ENCODE measurements around the gene KCNJ9.

The KCNJ9 gene

DNA sequence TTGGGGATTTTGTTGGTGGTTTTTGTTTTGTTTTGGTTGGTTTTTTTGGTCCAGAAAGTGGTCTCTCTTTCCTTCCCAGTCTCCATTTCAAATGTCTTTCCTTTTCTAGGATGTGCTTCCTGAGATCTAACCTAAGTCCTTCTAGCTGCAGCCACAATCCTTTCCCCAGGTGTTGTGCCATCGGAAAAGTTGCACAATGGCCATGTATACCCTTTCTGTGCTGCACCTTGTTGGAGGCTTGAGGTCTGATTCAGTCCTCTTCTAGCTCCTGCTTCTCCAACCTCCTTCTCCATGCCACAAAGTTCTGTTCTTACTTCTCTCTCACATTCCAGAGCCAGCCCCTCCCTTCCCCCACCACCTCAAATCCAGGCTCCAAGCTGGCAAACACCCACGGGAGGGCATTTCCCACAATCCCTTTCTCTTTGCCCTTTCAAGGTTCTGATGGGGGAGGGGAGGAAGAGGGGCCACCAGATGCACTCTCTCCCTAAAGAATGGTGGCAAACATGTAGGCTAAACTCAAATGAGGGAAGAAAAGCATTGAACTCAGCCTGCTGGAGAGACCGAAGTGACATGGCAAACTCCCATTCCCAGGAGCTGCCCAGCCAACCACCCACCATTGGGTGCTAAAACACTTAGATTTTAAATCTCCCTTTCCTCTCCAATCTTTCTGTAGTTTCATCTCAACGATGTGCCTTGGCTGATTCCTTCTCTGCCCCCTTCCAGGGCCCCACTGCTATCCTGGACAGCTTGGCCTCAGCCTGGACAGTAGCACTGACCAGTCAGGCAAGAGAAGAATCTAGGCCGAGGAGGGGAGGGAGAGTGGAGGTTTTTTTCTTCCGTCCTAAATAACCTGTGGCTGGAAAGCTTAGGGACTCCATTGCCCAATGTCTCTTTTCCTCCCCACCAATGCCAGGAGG, 14.3 kb upstream of the KCNJ9 start:
- DNase-seq = no peak

DNA sequence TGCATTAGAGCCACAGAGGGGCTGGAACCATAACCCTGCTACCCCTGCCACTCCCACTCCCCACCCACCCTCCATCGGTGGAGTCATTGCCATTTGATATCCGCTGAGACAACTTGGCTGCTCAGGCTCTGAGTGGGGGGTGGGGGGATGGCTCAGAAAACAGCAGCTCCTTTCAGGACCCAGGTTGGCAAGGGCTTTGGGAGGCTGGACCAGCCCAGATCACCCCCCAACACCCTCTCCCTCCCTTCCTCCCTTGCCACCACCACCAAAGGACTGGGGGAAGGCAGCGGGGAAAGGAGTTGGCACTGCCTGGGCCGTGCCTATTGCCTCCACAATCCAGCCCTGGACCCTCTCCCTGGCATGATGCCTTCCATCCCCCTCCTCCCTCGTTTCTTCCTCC, 13.1 kb upstream of the KCNJ9 start:
- no peak for DNase-seq

DNA sequence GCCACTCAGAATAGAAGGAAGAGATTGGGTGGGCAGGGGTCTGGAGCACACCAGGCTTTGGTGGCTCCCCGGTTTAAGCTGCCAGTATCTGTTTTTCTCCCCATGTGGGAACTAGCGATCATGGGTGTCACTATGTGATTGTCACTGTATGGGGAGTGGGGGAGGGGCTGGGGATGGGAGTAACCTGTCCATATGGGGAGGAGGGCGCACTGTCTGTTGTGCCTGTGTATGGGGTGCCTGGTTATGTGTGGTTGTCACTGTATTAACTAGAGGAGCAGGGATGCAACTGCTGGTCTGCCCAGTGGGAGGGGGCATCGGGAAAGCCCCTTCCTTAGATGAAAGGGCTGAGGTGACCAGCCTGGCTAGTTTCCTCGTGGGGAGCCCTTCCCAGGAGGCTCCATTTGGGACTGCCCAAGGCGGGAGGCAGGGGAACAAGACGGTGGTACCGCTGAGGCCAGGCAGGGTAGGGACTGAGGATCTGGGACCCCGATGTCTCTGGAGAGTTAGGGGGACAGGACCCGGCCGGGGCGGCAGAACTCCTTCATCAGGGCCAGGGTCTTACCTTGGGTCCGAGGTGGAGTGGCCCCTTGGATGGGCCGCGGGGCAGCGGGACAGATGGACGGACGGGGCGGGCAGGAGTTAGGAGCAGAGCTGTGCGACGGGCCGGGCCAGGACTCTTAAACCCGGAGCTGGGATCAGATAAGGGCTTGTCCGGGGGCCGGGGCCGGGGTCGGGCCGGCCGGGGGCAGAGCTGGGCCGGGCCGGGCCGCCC, 11.7 kb upstream of the KCNJ9 start, which contains the start of gene KCNJ10:
Gene KCNJ10 (minus strand): TSS at position 701 of the 772 bp plus-strand sequence. CDS start 27,628 bp downstream, outside the sequence.
- DNase-seq = no peak

DNA sequence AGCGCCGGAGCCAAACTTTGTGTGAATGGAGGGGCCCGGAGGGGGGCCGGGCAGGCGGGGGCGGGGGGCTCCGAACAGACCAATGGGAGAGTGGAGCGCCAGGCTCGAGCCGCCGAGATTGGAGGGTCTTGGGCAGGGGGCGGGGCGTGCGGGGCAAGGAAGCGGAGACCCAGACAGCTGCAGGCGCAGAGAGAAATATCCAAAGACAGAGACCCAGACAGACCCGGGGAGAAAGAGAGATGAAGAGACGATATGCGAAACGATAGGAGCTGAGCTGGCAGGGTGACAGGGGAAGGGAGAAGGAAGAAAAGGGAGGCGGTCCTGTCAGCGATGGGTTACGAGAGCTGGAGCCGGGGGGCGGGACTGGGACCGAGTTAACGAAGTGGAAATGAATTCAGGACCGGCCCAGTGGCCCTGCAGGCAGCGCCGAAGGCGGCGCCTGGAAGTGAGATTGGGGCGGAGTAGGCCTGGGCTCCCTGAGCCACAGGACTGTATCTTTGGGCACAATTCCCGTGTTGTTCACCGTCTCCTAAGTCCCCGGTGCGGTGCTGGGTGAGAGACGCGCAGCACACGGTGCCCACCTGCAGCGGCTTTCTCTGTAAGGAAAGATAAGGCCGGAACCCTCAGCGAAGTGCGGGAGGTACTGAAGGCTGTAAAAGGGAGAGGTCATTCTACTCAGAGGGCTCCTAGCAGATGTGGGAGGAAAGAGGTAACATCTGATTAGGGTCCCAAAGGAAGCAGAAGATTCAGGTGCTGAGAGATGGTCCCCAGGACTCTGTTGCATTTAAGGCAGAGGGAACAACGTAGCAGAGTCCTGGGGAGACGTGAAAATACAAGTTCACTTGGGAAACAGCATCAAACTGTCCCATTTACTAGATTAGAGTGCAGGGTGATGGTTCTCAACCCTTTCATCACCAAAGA, 10.8 kb upstream of the KCNJ9 start:
- DNase-seq = peak; percentile 79

DNA sequence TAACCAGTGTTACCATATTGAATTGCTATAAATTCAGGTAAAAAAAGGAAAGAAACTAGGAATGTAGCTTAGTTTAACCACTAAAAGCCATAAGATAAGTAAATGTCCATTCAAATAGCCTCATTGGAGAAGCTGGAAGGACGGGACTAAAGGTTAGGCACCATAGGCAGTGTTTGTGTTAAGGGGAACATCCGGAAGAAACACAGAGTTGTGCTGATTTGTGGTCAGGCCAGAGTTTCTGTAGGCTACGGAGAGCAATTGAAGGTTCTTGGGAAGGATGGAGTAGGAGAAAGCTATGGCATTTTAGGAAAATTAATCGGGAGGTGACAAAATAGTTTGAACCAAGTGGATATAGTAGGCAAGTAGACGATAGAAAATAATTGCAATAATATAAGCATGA, 10.0 kb upstream of the KCNJ9 start:
- DNase-seq = no peak

DNA sequence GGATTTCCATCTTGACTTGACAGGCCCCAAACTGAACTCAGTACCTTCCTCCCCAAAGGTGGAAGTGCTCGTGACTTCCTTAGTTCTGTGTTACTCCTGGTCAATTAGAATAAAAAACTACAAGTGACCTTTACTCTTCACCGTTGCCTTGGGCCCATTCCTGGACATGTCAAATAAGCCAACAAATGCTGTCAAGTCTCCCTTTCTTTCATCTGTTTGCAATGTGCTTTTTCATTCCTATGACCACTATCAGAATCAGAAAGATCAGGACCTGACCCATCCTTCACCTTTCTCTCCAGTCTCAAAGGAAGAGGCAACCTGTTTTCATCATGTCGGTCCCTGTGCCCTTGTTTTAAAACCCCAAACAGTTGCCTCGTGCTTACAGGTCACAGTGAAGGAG, 6.5 kb upstream of the KCNJ9 start:
- DNase-seq = no peak

DNA sequence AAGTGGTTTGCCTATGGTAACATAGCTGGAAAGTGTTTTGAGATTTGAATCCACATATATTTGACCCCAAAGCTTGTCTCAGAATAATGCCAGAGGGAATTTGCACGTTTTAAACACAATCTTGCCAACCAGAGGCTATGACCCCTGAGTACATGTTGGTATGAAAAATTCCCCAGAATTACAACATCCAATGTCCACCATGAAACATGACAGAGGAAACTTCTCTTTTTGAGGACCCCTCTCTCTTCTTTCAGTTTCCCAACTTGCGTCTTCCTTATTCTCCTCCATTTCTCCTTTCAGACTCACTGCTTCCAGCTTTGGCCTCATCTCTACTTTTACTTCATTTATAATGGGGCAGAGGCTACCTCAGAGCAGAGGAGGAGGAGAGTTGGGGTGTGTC, 5.5 kb upstream of the KCNJ9 start:
- no peak for DNase-seq

DNA sequence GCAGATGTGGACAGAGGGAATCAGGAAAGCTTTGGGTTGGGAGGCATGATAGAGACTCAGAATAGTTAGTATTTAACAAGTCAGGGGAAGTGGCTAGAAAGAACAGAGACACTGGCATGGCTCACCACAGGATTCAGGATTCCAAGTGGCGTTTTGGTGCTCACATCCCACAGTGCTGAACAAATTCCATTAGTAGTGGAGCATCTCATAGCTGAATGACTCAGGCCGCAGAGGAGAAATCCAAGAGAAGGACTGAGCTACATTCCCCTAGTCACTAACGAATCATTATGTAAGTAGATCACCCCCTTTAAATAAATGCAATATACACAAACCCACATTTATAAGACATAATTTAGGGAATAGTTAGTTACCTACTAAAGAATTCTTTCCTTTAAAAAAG, 5.0 kb upstream of the KCNJ9 start:
- no peak for DNase-seq

DNA sequence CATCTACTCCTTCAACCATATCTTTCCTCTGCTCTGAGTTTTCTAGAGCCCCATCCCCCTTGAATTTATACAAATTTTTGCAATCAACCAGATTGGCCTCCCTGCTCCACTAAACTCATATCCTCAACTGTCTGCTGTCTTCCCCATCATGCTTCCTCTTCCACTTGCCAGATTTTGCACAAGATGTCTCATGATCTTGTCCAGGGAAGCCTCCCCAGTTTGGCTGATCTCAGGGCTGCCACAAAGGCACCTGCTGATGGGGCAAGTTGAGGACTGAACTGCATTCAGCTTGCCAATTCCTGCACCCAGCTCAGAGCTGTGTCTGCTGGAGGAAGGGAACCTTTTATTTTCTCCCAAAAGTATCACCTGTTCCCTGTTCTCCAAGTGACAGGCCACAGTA, 3.9 kb upstream of the KCNJ9 start:
- DNase-seq = no peak

DNA sequence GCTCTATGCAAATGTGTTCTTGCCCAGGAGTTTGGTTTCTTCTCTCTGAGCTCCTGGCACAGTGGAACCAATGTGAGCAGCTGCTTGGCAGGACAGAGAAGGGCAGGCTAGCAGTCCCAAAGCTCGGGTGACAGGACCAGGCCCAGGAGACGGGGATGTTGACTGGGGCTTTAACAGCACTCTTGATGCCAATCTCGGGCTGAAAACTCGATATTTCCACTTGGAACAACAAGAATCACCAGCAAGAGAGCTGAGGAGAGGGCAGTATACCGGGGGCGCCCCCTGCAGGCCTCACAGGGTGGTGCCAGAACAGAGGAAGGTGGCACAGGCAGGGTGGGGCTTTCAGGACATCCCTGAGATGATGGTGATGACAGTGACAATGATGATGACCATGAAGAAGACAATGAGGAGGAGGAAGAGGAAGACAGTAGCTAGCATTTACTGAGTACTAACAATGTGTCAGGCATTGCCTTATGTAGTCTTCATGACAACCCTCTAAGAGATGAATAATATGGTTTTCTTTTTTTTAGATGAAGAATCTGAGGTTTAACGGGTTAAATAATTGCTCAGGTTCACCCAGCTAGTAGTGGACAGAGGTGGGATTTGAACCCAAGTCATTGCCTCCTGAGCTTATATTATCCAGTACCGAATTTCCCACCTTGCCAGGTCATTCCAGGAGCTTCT, 2.7 kb upstream of the KCNJ9 start:
- DNase-seq = peak; percentile 71

DNA sequence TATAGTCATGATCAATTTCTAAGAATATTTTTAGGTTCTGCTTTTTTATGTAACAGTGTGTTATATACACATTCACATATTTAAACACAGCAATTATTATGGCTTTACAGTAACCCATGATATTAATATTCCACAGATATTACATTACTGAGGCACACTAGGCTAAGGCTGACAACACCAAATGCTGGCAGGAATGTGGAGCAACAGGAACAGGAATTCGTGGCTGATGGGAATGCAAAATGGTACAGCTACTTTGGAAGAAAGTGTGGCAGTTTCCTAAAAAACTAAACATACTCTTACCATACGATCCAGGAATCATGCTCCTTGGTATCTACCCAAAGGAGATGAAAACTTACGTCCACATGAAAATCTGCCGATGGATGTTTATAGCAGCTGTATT, 1.9 kb upstream of the KCNJ9 start:
- DNase-seq = no peak

DNA sequence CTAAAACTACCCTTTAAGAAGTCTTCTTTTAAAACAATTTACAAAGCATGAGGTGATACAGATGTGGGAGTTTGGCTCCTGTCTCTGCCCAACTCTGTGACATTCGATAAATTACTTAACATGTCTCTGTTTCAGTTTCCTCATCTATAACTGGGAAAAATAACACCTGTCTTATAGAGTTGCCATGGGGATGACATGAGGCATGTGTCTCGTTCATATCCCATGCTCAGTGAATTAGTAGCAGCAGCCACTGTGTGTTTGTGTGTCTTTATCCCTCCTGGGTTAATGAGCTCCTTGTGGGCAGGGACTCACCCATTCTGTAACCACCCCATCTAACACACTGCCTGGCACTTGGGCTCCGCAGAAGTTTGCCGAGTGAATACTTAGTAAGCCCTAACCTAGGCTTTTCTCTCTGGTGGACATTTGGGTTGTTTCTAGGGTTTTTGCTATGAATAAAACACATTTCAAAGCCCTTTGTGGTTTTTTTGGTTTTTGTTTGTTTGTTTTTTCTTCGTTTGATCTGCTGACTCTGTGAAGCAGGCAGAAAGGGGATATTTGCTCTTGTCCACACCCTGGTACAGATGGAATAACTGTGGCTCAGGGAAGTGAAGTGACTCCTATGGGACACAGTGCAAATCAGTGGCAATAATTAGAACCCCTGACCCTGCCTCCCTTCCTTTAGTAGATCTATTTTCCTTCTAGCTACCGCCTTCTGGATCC, 797 bp upstream of the KCNJ9 start:
- DNase-seq = no peak

DNA sequence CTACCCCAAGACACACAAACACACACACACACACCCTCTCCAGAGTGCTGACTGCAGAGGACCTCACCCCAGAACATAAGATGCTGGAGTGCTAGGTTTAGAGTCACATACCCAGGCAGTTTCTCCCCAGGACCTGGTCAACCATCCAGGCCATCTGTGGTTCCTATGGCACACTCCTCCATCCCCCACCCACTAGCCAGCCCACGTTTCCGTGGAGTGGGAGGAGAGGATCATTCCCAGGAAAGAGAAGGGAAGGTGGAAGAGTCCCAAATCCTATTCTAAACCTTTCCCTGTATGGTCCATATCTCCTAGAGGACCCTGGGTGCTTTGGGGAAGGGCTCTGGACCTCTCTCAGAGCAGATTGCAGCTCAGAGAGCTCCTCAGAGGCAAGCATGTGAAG, 1.1 kb downstream of the KCNJ9 start:
- DNase-seq = no peak

DNA sequence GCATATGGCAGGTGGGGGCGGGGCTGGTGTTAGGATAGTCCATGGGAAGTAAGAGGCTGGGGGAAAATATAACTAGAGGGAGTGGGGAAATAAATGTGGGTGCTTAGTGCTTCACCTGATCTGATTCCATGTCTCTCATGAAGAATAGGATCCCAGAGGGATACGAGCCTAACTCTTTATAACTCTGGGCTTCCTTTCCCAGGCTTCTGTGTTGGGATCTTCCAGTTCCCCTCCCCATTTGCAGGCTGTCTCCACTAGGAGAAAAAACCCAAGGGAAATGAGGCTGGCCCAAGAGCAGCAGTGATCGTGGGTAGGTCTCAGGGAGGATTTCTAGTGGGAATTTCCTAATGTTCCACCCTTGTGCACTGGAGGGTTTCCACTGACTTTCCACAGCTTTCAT, 1.6 kb downstream of the KCNJ9 start:
- DNase-seq = no peak

DNA sequence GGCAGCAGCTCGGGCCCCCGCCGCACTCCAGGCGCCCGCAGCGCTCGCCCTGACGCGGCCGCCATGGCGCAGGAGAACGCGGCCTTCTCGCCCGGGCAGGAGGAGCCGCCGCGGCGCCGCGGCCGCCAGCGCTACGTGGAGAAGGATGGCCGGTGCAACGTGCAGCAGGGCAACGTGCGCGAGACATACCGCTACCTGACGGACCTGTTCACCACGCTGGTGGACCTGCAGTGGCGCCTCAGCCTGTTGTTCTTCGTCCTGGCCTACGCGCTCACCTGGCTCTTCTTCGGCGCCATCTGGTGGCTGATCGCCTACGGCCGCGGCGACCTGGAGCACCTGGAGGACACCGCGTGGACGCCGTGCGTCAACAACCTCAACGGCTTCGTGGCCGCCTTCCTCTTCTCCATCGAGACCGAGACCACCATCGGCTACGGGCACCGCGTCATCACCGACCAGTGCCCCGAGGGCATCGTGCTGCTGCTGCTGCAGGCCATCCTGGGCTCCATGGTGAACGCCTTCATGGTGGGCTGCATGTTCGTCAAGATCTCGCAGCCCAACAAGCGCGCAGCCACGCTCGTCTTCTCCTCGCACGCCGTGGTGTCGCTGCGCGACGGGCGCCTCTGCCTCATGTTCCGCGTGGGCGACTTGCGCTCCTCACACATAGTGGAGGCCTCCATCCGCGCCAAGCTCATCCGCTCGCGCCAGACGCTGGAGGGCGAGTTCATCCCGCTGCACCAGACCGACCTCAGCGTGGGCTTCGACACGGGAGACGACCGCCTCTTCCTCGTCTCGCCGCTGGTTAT, 2.8 kb downstream of the KCNJ9 start:
- peak; percentile 90 for DNase-seq

DNA sequence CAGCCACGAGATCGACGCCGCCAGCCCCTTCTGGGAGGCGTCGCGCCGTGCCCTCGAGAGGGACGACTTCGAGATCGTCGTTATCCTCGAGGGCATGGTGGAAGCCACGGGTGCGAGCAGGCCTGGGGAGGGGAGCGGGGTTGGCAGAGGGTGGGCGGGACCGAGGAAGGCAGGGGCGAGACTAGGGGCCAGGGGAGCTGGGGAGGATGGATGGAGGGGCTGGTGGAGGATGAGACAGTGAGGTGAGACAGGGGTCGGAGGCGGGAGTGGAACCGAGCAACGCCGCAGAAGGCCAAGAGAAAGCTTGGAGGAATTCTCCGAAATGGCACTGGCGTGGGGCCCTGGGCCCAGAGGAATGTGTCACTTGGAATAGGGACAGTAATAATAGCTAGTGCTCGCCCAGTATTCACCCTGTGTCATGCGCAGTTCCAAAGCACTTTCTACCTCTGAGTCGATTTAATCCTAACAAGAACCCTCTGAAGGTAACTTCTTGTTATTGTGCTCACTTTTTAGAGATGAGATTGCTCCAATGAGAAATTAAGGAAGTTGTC, 3.5 kb downstream of the KCNJ9 start:
- DNase-seq = no peak

DNA sequence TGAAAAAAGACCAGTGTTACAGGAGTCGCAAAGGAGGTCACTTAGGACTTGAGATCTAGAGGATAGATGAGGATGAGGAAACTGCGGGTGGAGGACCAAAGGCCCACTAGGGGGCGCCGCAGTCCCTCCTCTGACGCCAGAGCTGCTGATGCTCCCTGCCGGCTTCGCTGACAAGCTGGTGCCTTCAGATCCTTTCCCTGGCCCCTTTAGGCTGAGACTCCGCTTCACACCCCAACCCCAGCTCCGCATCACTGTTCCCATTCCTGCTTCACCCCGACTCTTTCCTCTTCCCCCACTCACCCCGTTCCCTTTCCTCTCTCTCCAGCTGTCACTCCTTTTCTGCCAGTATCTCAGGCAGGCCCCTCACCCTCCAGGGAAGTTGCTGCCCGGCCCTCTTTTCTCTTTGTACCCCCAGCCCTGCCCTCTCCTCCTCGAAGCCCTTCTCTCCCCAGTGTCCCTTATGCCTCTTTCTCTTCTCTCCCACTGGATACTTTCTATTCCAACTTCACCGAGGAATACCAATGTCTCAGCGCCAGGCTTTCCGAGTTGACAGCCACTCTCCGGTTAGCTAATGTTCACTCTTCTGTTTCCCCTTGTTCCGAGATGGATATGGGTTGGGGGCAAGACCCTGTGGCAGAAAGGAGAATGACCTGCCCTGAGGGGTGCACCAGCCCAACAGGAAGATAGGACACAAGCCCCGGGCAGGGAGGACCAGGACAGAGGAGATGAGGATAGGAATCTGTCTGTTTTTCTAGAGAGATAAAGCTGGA, 4.5 kb downstream of the KCNJ9 start:
- peak; percentile 98 for DNase-seq

DNA sequence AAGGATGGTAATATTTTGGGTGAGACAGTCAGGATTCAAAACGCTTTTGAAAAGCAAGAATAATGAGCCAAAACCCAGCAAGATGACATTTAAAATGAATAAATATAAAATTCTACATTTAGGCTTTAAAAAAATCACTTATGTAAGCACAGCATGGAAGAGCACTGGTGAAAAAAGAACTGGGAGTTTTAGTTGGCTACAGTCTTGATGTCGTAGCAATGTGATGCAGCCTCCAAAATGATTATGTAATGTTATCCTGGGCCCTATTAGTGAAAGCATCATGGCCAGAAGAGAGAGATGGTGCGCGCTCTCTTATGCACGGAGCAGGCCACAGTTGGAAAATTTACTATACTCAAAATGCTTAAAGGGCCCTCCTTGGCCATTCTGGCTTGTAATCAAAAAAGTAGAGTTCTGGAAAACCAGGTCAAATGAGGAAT, 5.1 kb downstream of the KCNJ9 start:
- DNase-seq = no peak

DNA sequence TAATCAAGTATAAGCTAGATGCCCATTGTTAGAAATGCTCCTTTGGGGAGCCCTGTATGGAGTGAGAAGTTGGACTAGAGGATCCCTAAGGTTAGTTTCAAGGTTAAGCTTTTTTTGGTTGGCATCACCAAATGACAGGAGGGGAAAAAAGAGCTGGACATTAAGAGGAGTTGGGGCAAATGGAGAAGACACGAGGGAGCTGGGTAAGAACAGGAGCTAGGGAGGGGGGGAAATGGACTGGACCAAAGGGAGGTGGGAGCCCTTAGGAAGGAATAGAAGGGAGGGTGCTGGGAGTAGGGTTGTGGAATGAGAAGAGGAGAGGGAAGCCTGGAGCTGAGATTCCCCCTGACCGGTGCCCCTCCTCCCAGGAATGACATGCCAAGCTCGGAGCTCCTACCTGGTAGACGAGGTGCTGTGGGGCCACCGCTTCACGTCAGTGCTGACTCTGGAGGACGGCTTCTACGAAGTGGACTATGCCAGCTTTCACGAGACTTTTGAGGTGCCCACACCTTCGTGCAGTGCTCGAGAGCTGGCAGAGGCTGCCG, 5.9 kb downstream of the KCNJ9 start:
- no peak for DNase-seq

Measured in 8988T (cell line).